DOHH2 (cell line): Measurements from ENCODE around the gene POU2F3.

ENCODE experiments used
- H3F3A ChIP-seq: fragments of 200-600 bp; sonication (generic), shearing (Covaris generic); 2 replicates; pipeline ENCODE4 v1.6.0; 2016; ENCODE audit warnings: antibody characterized with exemption, mild to moderate bottlenecking; ENCODE audit not compliant: control insufficient read depth, insufficient read depth
- H3K27ac ChIP-seq: fragments of 200-600 bp; sonication (generic); 2 replicates; pipeline ENCODE4 v1.5.1; 2014; ENCODE audit warnings: low read depth, mild to moderate bottlenecking, low read length, moderate library complexity
- H3K27me3 ChIP-seq: fragments of 200-600 bp; sonication (generic); 2 replicates; pipeline ENCODE4 v1.6.1; 2014; ENCODE audit warnings: mild to moderate bottlenecking, low read length, mixed read lengths; ENCODE audit not compliant: control insufficient read depth
- H3K36me3 ChIP-seq: fragments of 200-600 bp; sonication (generic); 2 replicates; pipeline ENCODE4 v1.6.1; 2014; ENCODE audit warnings: mild to moderate bottlenecking, low read length, moderate library complexity, mixed read lengths; ENCODE audit not compliant: control insufficient read depth
- H3K4me1 ChIP-seq: fragments of 200-600 bp; sonication (generic); 2 replicates; pipeline ENCODE4 v1.6.1; 2014; ENCODE audit warnings: mild to moderate bottlenecking, low read length, mixed read lengths; ENCODE audit not compliant: control insufficient read depth
- H3K4me2 ChIP-seq: fragments of 200-600 bp; sonication (generic); 2 replicates; pipeline ENCODE4 v1.6.0; 2014; ENCODE audit warnings: mild to moderate bottlenecking, low read length, moderate library complexity
- H3K4me3 ChIP-seq: fragments of 200-600 bp; sonication (generic); 2 replicates; pipeline ENCODE4 v1.5.1; 2014; ENCODE audit warnings: mild to moderate bottlenecking, low read length, mixed read lengths
- H3K79me2 ChIP-seq: fragments of 200-600 bp; sonication (generic); 2 replicates; pipeline ENCODE4 v1.6.1; 2014; ENCODE audit warnings: mild to moderate bottlenecking, low read length, mixed read lengths; ENCODE audit not compliant: control insufficient read depth
- H3K9me2 ChIP-seq: fragments of 200-600 bp; sonication (generic); replicated peaks from 2 replicates; pipeline ENCODE4 v1.6.1; 2014; ENCODE audit warnings: mild to moderate bottlenecking, low read length, mixed read lengths; ENCODE audit not compliant: control insufficient read depth
- H3K9me3 ChIP-seq: fragments of 200-600 bp; sonication (generic); 2 replicates; pipeline ENCODE4 v1.6.1; 2014; ENCODE audit warnings: antibody characterized with exemption, low read length, mixed read lengths; ENCODE audit not compliant: control insufficient read depth, insufficient read depth
- H4K20me1 ChIP-seq: fragments of 200-600 bp; sonication (generic); 2 replicates; pipeline ENCODE4 v1.6.0; 2014; ENCODE audit warnings: low read depth, mild to moderate bottlenecking, antibody characterized with exemption, low read length, moderate library complexity; ENCODE audit not compliant: control insufficient read depth, insufficient read depth
- EZH2phosphoT487 ChIP-seq: fragments of 200-600 bp; sonication (generic); IDR thresholded peaks from 2 replicates; pipeline ENCODE4 v1.6.1; 2017; ENCODE audit warnings: borderline replicate concordance, mild to moderate bottlenecking, antibody characterized with exemption, low read length, moderate library complexity, mixed read lengths
- TF ChIP-seq, protein P1 (sequence below): fragments of 200-600 bp; sonication (generic); IDR thresholded peaks from one replicate; pipeline ENCODE4 v1.5.1; 2014; ENCODE audit warnings: antibody characterized with exemption, mild to moderate bottlenecking, low read depth, low read length; ENCODE audit not compliant: poor library complexity, severe bottlenecking

Gene POU2F3

DNA sequence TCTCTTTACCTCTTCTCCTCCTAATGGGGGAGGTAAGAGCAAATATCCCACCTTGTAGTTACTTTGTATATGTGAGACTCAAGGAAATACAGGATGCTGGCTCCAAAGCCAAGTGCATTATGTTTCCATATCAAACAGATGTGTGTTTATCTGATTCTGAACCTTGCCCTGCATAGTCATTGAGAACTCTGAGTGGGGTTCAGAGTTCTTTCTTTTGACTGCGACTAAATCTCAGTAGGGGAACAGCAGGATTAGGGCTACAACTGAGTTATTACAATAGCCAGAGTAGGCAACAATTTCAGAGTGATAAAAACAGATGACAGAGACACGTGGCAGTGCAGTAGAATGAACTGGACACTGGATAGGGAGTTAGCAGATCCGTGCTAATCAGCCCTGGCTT is 51.0 kb downstream of the POU2F3 start:
- Histone ChIP-seq H3K9me3 (no peaks in the 10 kb centered on the region), H4K20me1 (no peaks in the 10 kb centered on the region), H3K4me2 (no peak overlapping the region), H3F3A (no peaks in the 10 kb centered on the region), H3K4me1 (peaks cover 8% of the 10 kb centered on the region), H3K27ac (no peak overlapping the region), H3K36me3 (no peaks in the 10 kb centered on the region), H3K27me3 (peaks cover 18% of the 10 kb centered on the region), H3K9me2 (no peaks in the 10 kb centered on the region), H3K79me2 (no peaks in the 10 kb centered on the region), H3K4me3 (no peak overlapping the region)
- TF ChIP-seq, protein P1, sequence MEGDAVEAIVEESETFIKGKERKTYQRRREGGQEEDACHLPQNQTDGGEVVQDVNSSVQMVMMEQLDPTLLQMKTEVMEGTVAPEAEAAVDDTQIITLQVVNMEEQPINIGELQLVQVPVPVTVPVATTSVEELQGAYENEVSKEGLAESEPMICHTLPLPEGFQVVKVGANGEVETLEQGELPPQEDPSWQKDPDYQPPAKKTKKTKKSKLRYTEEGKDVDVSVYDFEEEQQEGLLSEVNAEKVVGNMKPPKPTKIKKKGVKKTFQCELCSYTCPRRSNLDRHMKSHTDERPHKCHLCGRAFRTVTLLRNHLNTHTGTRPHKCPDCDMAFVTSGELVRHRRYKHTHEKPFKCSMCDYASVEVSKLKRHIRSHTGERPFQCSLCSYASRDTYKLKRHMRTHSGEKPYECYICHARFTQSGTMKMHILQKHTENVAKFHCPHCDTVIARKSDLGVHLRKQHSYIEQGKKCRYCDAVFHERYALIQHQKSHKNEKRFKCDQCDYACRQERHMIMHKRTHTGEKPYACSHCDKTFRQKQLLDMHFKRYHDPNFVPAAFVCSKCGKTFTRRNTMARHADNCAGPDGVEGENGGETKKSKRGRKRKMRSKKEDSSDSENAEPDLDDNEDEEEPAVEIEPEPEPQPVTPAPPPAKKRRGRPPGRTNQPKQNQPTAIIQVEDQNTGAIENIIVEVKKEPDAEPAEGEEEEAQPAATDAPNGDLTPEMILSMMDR: no peak
- TF ChIP-seq EZH2phosphoT487: no peak

DNA sequence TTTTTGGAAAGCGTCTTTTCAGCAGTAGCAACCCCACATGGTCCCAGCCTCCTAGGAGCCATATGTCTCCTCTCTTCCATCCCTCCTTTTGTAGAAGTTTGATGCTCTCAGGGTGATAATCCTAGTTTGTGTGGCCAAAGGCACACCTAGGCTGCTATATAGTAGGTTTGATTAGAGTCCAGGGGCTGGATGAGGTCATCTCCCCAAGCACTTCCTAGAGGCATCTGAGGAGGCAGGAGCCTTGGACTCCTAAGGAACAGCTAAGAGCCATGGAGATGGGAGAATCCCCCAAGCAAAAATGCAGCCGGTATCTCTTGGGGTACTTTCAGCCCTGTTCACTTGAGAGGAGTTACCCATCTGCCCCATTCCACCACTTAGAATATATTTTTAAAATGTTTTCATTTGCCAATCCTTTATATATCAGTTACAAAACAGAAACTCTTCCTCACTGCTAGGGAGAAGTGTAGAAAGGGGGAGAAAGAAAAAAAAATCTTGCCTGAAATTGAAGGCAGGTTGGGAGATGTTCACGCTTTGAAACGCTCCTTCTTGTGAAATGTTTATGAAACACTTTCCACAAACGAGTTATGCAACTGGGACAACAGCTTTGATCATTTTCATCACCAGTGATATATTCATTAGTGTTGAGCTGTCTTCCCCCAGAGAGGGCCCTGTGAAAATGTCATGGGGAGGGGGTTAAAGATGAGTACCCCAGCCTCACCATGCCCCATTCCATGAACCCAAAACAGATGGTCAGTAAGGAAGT is 53.3 kb downstream of the POU2F3 start:
- Histone ChIP-seq H3F3A (no peaks in the 10 kb centered on the region), H4K20me1 (no peaks in the 10 kb centered on the region), H3K27ac (no peak overlapping the region), H3K36me3 (no peaks in the 10 kb centered on the region), H3K4me3 (no peak overlapping the region), H3K27me3 (peaks cover 18% of the 10 kb centered on the region), H3K79me2 (no peaks in the 10 kb centered on the region), H3K9me2 (no peaks in the 10 kb centered on the region), H3K4me1 (peaks cover 8% of the 10 kb centered on the region), H3K9me3 (no peaks in the 10 kb centered on the region), H3K4me2 (no peak overlapping the region)
- TF ChIP-seq, protein P1: no peak
- TF ChIP-seq EZH2phosphoT487: no peak

DNA sequence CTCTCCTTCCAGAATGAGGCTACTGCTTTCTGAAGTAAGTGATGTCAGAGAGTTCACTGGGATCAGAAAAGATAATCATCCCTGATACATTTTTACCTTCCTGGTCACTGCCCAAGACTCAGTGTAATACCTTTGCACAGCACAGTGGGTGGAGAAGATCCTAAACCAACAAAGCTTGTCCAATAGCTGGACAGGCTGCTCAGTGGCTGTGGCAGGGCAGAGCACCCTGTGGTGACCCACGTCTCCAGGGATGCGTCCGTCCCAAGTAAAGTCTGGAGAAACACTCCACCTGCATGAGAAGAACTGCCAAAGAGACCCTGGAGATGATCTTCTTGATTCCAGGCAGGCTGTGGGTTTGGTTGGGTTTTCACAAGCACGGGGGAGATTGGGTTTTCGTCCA is 54.2 kb downstream of the POU2F3 start:
- Histone ChIP-seq H3F3A (no peaks in the 10 kb centered on the region), H3K9me3 (no peaks in the 10 kb centered on the region)

More for the DNA sequence above, 54.2 kb downstream of the POU2F3 start:
- no peaks in the 10 kb centered on the region for H3K36me3 ChIP-seq
- no peak overlapping the region for H3K4me3 ChIP-seq
- peaks cover 18% of the 10 kb centered on the region for H3K27me3 ChIP-seq
- no peak overlapping the region for H3K4me2 ChIP-seq
- no peaks in the 10 kb centered on the region for H4K20me1 ChIP-seq
- no peak overlapping the region for H3K27ac ChIP-seq
- no peaks in the 10 kb centered on the region for H3K79me2 ChIP-seq
- no peaks in the 10 kb centered on the region for H3K9me2 ChIP-seq
- TF ChIP-seq, protein P1: no peak
- TF ChIP-seq EZH2phosphoT487: no peak
- peaks cover 7% of the 10 kb centered on the region for H3K4me1 ChIP-seq
